ENCODE measurements around the gene CNIH4.
"Not testable (repeated sequence)": the region's sequence is repeated elsewhere in the genome, so short reads cannot be mapped to it uniquely, and the experiment has no call there.

The CNIH4 gene

DNA sequence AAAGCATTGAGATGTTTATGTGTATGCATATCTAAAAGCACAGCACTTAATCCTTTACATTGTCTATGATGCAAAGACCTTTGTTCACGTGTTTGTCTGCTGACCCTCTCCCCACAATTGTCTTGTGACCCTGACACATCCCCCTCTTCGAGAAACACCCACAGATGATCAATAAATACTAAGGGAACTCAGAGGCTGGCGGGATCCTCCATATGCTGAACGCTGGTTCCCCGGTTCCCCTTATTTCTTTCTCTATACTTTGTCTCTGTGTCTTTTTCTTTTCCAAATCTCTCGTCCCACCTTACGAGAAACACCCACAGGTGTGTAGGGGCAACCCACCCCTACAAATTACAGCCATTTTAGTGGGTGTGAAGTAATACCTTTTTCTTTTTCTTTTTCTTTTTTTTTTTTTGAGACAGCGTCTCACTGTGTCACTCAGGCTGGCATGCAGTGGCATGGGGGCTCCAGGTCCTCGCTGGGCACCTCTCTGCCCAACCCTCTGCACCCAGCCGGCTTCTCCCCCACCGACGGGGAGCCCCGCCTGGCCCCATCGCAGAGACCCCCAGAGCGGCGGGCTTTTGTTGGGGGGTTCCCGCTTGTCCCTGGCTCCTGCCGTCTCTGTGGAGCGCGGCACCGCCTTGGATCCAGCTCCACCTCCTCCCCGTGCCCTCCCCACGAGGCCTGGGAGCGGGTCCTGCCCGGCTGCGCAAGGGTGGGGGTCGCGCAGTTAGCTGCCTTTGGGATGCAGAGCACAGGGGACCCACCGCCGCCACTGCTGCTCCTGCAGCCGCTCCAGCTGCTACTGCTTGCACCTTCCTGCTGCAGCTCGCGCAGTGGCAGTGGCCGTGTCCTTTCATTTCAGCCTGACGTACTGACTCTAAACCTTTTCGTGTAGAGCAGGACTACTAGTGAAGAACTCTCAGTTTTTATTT is 16.0 kb upstream of the CNIH4 start:
- peak in 9 of 42 donors; percentile 3 to 47 (median 8) for DNase-seq
- intact Hi-C loops (cut with DNase I), result not testable (repeated sequence)

DNA sequence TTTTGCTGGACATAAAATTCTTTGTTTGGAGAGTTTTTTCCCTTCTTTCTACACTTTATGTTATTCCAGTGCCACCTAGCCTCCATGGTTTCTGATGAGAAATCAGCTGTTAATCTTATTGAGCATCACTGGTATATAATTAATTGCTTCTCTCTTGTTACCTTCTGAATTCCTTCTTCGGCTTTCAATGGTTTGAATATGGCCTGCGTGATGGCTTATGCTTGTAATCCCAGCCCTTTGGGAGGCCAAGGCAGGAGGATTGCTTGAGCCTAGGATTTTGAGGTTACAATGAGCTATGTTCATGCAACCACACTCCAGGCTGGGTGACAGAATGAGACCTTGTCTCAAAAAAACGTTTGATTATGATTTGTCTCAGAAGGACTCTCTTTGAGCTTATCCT is 13.0 kb upstream of the CNIH4 start:
- DNase-seq, result no peak
- intact Hi-C loops (cut with DNase I), result no loop called here

DNA sequence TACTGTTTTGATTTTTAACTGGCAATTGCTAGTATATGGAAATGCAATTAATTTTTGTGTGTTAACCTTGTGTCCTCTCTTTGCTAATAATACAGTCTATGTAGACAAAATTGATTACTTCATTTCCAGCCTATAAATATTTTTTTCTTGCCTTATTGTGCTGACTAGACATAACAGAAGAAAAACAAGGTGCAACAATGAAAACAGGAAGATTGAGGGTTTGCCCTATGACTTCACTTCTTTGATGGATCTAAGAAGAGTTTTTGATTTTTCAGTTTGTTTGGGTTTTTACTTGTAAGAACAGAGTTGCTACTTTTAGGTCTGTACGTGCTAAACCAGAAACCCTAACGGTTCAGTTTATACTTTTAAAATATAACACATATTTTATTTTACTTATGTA is 8.5 kb upstream of the CNIH4 start:
- DNase-seq, result no peak
- intact Hi-C loops (cut with DNase I), result no loop called here

DNA sequence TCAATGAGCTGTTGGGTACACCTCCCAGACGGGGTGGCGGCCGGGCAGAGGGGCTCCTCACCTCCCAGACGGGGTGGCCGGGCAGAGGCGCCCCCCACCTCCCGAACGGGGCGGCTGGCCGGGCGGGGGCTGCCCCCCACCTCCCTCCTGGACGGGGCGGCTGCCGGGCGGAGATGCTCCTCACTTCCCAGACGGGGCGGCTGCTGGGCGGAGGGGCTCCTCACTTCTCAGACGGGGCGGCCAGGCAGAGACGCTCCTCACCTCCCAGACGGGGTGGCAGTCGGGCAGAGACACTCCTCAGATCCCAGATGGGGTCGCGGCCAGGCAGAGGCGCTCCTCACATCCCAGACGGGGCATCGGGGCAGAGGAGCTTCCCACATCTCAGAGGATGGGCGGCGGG is 7.0 kb upstream of the CNIH4 start:
- intact Hi-C loops (cut with DNase I), result loop anchor here (10.0 kb wide), 1 partner anchor 85 kb away; the partner anchor contains the start of gene WDR26
- not testable (repeated sequence) for DNase-seq

DNA sequence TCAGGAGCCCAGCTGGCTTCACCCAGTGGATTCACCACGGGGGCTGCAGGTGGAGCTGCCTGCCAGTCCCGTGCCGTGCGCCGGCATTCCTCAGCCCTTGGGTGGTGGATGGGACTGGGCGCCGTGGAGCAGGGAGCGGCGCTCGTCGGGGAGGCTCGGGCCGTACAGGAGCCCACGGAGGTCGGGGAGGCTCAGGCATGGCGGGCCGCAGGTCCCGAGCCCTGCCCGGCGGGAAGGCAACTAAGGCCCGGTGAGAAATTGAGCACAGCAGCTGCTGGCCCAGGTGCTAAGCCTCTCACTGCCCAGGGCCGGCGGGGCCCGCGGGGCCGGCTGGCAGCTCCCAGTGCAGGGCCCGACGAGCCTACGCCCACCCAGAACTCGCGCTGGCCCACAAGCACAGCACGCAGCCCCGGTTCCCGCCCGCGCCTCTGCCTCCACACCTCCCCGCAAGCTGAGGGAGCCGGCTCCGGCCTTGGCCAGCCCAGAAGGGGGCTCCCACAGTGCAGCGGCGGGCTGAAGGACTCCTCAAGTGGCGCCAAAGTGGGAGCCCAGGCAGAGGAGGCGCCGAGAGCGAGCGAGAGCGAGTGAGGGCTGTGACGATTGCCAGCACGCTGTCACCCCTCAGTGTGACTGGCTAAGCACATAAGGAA is 4.1 kb upstream of the CNIH4 start:
- intact Hi-C loops (cut with DNase I), result loop anchor here (10.0 kb wide), 1 partner anchor 82 kb away; the partner anchor contains the start of gene WDR26

DNA sequence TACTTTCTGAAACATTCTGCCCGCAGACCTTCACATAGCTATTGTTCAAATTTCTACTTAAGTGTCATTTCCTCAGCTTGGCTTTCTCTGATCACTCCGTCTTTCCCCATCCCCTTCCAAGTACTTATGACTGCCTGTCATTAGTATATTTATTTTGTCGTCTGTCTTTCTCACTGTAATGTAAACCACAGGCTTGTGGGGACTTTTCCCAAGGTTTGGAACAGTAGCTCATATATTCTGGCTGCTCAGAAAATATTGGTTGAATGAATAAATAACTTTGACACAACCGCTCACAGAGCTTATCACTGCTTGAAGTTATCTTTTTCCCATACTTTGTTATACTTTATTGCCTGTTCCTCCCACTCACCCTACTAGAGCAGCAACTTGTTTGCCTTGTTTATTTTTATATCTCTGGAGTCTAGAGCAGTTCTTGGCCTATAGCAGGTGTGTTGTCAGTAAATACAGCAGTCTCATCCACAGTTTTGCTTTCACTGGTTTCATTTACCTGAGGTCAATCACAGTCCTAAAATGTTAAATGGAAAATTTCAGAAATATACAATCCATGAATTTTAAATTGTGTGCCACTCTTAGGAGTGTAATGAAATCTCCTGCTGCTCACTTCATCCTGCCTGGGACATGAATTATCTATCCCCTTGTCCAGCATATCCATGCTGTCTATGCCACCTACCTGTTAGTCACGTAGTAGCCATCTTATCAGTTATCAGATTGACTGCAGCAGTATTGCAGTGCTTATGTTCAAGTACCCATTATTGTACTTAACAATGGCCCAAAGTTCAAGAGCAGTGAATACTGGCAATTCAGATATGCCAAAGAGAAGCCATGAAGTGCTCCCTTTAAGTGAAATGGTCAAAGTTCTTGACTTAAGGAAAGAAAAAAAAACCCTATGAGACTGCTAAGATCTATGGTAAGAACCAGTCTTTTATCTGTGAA is 2.4 kb upstream of the CNIH4 start:
- no peak for DNase-seq
- intact Hi-C loops (cut with DNase I), result loop anchor here (10.0 kb wide), 1 partner anchor 81 kb away; the partner anchor contains the start of gene WDR26

More for the DNA sequence above, 4.1 kb upstream of the CNIH4 start:
- DNase-seq, result not testable (repeated sequence)

DNA sequence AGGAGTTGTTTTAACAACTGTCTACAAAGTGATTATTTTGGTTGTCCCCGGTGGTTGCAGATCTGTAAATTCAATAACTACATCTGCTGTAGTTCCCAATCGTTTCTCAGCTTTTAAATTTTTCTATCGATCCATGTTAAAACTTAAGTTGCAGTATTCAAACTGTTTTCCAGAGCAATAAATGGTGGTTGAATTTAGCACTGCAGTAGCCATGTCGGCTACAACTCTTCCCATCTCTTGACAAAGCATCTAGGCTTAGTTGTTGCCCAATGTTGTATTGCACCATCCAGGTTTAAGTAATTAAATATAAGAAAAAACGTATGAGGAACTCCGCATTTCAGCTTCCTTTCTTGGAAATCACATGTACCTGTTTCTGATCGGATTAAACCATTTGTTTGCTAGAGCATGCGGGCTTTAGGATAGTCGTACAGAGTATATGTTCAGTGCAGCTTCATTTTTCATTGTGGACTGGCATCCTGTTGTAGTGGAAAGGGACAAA is 996 bp downstream of the CNIH4 start:
- DNase-seq, result no peak
- intact Hi-C loops (cut with DNase I), result loop anchor here (10.0 kb wide), 1 partner anchor 77 kb away; the partner anchor contains the start of gene WDR26

DNA sequence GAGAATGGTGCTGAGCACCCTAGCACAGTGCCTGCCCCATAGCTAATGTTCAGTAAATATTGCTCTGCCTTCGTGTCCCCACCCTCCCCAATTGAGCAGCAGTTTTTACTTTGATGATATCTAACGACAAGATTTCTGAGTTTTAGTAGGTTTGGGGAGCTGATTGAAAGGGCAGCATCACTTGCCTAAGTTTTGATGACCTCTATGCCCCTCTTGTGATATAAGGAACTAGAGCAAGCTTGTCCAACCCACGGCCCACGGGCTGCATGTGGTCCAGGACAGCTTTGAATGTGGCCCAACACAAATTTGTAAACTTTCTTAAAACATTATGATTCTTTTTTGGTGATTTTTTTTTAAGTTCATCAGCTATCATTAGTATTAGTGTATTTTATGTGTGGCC is 1.6 kb downstream of the CNIH4 start:
- intact Hi-C loops (cut with DNase I), result loop anchor here (10.0 kb wide), 1 partner anchor 77 kb away; the partner anchor contains the start of gene WDR26
- DNase-seq, result no peak

DNA sequence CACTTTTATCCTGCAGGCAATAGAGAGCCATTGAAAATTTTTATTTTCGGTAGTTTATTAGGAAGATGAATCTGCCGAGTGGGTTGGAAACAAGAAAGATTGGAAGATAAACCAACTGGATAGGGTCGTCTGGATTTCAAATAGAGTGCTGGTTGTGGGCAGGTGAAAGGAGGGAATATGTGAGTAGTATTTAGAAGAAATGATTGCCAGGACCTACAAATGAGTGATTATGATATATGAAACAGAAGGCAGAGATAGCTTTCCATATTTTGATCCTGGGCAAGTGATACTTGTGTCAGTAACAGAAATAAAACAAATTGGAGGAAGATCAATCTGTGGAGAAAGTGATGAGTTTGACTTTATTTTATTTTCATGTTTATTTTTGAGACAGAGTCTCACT is 2.5 kb downstream of the CNIH4 start:
- no peak for DNase-seq
- intact Hi-C loops (cut with DNase I), result loop anchor here (10.0 kb wide), 1 partner anchor 76 kb away; the partner anchor contains the start of gene WDR26

DNA sequence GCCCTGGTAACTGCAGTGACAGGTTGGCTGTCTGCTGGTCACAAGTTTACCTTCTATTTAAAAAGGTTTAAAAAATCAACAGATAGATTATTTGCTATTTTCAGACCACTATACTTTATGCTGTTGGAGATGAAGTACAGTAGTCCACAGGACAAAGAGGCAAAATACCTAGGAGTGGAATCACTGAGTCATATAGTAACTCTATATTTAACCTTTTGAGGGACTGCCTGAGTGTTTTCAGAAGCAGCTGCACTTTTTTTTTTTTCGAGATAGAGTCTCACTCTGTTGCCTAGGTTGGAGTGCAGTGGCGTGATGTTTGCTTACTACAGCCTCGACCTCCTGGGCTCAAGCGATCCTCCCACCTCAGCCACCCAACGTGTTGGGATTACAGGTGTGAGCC is 11.7 kb downstream of the CNIH4 start:
- no peak for DNase-seq
- intact Hi-C loops (cut with DNase I), result no loop called here

DNA sequence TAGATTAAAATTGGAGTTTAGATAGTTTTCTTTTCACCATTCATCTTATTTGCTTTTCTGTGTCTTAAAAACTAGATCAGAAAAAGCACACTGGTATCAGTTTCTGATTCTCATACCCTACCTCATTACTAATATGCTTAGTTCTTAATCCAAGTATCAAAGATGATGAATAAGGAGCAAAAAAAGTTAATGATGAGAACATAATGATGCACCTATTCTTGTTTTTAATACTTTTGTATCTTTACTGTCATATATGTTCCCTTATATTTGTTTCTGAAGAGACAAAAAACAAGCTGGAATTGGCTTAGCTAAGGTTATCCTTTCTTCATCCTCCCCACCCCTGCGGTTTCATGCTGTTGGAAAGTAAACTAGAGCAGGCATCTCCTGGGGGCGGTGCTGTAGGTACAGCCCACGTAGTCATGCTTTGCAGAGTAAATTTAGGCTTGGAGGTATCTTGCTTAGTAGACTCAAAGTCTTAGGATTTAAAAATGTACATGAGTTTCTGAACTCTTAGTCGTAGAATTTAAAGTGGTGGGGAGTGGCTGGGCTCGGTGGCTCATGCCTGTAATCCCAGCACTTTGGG is 16.4 kb downstream of the CNIH4 start:
- DNase-seq, result peak in 33 of 42 donors; percentile 14 to 88 (median 48)
- intact Hi-C loops (cut with DNase I), result no loop called here

DNA sequence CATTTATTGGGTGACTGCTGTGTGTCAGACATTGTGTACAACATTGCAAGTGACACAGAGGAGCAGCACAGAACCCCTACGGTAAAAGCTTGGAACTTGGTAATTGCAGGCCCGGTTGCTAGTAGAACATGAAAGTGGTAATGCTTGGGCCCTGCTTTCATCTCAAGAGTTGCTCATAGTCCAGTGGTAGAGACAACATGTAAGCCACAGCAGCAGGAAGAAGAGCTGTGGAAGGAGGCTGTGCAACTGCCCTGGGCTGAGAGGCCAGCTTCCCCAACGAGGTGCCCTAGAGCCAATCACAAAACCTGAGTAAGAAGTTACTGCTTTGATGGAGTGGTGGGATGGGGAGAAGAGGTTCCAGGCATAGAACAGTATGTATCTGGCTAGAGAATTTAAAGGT is 18.4 kb downstream of the CNIH4 start:
- no peak for DNase-seq
- intact Hi-C loops (cut with DNase I), result no loop called here

DNA sequence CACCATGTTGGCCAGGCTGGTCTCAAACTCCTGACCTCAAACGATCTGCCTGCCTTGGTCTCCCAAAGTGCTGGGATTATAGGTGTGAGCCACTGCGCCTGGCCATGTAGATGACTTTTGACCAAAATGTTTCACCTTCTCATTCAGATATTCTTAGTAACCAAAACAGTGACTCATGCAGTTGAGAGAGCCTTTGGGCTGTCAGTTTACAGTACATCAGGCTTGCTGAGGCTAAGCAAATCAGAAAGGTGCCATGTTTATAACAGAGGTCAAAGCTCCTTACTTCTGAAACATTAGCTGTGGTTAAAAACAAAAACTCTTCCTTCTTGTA is 21.0 kb downstream of the CNIH4 start:
- intact Hi-C loops (cut with DNase I), result no loop called here

DNA sequence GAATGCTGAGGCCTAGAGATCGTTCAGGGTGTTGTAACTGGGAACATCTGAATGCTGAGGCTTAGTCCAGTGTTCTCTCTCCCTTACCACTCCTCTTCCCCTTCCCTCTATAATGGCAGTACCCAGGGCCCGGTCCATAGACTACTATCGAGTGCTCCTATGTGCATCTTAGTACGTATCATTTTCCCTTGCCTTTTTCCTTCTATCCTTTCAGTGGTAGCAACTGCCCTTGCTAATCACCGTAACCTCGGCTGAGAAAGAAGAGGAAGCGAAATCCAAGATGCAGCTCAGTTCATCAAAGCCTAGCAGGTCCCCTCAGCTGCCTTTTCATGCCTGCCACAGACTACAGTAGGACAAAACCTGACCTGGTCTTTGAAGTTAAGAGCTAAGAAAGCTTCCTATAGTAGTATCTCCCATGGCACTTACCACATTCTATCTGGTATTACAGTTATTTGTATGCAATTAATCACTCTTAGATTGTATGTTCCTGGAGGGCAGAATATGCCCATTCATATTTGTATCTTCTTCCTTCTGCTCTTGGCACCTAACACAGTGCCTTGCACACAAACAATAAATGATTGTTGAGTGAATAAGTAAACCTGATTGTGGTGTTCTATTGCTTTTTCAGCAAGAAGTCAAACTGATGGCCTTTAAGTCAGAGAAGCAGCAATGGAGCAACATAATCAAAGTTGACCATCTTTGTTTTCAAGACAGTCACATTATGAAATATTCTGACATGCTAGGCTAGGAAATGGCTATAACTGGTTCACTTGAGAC is 22.4 kb downstream of the CNIH4 start:
- intact Hi-C loops (cut with DNase I), result no loop called here
- DNase-seq, result no peak

More for the DNA sequence above, 21.0 kb downstream of the CNIH4 start:
- no peak for DNase-seq

DNA sequence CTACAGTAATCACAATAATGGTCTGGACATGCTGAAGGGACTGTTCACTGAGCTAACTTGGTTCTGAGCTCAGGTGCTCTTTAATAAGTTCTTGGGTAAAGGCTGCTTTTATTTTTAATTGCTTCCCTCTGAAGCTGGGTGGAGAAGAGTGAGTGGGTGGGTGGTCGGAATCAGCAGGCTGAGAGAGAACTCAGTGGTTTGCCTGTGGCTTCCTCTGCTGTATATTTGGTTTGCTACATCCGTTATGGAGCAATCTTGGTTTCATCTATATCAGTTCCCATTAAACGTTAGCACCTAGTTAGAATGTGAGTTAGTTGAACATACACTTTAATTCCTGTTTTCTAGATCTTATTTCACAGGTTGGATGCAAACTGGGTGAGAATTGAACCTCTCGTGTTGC is 23.3 kb downstream of the CNIH4 start:
- intact Hi-C loops (cut with DNase I), result no loop called here

DNA sequence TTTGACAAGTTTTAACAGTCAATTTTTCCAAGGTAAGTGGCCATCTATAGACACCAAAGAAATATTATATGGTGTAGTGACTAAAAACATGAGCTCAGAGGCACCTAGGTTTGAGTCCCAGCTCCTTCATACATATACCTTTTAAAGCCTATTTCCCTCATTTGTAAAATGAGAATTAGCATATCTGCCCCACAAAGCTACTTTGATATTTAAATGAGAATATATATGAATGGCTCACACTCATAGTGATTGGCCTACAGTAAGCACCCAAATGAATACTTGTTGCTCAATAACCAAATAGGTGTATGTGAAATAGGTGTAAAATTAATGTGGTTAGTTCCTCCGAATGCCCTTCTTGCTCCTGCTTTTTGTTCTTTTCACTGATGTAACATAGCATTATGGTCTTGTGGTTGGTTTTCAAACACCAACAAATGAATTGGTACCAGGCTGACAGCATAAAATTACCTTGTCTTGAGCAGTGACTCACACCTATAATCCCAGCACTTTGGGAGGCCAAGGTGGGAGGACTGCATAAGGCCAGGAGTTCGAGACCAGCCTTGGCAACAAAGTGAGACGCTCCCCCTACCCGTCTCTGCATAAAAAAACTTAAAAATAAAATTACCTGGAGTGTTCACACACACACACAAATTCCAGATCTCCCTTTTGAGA is 25.3 kb downstream of the CNIH4 start:
- intact Hi-C loops (cut with DNase I), result no loop called here

More for the DNA sequence above, 23.3 kb downstream of the CNIH4 start:
- DNase-seq, result no peak

DNA sequence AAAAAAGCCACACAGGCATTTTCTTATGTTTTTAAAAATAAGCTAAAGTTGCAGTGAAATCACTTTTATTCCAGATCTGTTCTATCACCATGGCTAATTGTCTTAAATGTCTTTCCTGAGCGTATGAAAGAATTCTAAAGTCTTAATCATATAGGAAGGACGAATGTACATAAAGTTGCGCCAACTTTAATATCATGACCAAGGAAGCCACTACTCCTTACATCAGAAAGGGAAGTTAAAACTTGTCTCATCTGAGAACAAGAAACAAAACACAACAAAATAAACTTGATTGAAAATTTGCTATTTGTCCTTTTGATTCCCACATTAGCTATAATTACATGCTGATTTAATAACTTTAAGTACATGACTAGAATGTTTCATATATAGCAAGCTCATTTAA is 26.5 kb downstream of the CNIH4 start:
- intact Hi-C loops (cut with DNase I), result no loop called here
- DNase-seq, result no peak

More for the DNA sequence above, 25.3 kb downstream of the CNIH4 start:
- DNase-seq, result no peak

Data from head of caudate nucleus (tissue), 42 donors.